GM12801 (cell line): ENCODE data around the gene VIM.
A peak's percentile ranks its signal among the peaks of the same experiment; 100 is the strongest.

ENCODE experiments used
- TF ChIP-seq, protein P1 (sequence below): IDR thresholded peaks from one replicate; pipeline ENCODE4 v1.5.1; 2011; ENCODE audit warnings: control low read depth; ENCODE audit not compliant: insufficient read length; ENCODE audit errors: extremely low read depth

Gene VIM

DNA sequence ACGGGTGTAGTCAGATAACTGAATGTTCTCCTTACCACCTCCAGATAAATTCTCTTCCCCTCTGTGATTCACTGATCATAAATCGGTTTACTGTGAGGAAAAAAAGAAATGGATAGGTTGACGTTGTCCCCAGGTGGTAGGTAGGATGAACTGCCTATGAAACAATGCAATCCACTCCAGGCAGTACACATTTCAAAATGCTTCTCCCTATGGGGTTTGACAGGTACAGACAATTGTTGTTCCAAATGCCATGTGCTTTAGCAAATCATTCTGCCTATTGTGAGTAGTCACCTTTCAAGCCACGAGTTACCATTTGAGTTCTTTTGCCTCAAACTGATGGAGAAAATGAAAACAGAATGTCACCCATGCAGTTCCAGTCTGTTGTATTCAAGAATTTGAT lies 21.8 kb downstream of the VIM start:
- TF ChIP-seq, protein P1, sequence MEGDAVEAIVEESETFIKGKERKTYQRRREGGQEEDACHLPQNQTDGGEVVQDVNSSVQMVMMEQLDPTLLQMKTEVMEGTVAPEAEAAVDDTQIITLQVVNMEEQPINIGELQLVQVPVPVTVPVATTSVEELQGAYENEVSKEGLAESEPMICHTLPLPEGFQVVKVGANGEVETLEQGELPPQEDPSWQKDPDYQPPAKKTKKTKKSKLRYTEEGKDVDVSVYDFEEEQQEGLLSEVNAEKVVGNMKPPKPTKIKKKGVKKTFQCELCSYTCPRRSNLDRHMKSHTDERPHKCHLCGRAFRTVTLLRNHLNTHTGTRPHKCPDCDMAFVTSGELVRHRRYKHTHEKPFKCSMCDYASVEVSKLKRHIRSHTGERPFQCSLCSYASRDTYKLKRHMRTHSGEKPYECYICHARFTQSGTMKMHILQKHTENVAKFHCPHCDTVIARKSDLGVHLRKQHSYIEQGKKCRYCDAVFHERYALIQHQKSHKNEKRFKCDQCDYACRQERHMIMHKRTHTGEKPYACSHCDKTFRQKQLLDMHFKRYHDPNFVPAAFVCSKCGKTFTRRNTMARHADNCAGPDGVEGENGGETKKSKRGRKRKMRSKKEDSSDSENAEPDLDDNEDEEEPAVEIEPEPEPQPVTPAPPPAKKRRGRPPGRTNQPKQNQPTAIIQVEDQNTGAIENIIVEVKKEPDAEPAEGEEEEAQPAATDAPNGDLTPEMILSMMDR, result no peak

DNA sequence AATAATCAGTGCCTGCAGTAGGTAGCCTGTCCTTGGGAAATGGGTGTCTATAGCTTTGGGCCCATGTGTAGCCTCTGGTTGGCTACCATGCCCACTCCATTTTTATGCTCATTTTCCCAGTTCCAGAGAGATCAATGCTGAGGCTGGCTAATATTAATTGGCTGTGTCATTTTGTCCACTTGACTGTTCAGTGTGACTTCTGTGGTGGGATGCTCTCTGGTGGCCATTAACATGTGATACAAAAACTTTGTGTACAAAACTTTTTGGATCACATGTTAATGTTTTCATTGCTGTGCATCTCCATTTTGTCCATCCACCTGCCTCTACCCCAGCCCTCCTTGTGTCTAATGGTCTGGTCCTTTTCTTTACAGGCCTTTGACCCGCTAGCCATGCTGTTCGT lies 22.7 kb downstream of the VIM start:
- TF ChIP-seq, protein P1, result no peak

DNA sequence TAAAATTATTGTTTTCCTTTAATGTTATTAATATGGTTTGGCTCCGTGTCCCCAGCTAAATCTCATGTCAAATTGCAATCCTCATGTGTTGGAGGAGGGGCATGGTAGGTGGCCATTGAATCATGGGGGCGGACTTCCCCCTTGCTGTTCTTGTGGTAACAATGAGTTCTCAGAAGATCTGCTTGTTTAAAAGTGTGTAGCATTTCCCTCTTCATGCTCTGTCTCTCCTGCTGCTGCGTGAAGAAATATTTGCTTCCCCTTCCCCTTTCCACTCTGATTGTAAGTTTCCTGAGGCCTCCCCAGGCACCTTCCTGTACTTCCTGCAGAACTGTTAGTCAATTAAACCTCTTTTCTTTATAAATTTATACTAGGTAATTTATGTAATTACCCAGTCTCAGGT lies 27.5 kb downstream of the VIM start:
- TF ChIP-seq, protein P1, result no peak

DNA sequence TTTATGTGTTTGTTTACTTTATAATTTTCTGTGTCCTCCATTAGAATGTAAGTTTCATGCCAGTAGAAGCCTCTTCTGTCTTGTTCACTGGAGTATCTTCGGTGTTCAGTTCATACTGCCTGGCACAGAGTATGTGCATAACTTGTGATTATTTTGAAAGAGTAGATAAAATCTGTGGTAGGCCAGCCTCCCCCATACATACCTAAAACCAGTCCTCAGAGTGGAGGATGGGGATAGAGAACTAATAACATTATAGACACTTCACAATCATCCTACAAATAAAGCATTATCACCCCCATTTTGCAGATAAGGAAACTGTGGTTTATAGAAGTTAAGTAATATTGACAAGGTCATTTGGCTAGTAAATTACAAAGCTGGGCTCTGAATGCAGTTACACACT lies 28.0 kb downstream of the VIM start:
- TF ChIP-seq, protein P1, result no peak

DNA sequence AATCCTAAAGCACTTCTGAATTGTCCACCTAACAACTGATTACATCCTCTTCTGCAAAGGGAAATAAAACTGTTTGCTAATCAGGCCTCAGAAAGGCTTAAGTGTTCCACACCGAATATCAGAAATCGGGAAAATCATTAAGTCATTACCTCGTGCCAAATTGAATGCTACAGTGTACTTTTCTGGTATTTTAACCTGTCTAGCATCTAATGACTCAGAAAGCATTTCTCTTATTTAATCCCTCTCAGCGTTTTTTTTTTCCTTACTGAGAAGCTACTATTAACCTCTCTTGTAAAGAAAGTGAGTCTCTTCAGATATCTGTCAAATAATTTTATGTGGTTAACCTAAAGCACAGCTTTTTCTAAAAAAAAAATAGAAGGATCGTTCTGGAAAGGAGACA lies 28.6 kb downstream of the VIM start:
- TF ChIP-seq, protein P1, result no peak

DNA sequence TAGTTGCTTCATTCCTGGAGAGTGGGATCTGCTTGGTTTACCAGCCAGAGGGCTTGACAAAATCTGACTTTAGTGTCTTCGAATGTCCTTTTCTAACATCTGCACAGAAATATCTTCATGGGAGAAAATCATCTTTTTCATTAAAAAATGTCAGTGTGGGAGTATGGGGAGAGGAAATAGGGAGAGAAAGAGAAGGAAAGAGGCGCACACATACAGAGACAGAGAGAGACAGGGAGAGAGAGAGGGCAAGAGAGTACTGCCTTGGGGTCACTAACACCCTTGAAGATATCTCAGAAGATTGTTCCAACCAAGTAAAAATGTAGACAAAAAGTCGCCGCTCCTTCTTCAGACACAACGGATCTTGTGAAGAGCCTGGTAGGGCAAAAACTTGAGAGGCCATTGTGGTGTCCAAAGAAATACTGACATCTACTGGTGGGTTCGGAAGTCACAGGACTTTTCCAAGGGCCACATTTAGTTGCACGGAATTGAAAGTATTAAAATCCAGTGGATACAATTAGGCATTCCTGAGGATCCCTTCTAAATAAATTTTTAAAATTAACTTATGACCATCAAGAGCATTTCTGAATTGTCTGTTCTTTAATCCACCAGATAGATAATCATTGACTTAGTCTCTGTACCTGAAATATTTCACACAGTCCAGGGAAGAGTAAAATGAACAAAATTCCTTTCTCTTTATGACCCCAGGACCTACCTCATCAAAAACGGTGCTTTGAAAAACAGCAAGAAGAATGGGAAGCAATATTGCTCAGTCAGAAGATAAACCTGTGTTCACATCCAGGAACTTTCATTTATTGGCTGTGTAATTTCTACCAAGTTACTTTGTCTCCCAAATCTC lies 29.7 kb downstream of the VIM start:
- TF ChIP-seq, protein P1, result peak; percentile 28

DNA sequence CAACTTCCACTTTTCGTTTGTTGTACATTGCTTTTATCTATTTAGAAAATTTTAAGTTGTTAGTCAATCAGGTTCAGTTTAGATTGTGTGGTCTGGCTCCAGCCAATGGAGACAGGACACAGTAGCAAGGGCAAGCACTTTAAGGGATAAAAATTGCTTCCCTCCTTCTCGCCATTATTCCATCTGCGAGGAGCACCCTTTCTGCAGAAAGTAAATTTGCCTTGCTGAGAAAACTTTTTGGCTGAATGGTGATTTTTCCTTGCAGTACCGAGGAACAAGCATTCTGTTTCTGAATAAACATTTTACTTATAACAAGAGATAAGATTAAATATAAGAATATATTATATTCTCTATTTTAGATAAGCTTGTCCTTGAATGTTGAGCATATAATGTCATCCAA lies 34.5 kb downstream of the VIM start:
- TF ChIP-seq, protein P1, result no peak
